HG03558 (cell line): Measurements from ENCODE around the gene CACNA1H.

Source experiments
- ATAC-seq: cut with Tn5 transposase; IDR thresholded peaks from one replicate; pipeline ENCODE4 v1.9.1; 2021; ENCODE audit warnings: moderate number of reproducible peaks; ENCODE audit not compliant: unreplicated experiment; ENCODE audit errors: extremely low read depth

CACNA1H gene

DNA sequence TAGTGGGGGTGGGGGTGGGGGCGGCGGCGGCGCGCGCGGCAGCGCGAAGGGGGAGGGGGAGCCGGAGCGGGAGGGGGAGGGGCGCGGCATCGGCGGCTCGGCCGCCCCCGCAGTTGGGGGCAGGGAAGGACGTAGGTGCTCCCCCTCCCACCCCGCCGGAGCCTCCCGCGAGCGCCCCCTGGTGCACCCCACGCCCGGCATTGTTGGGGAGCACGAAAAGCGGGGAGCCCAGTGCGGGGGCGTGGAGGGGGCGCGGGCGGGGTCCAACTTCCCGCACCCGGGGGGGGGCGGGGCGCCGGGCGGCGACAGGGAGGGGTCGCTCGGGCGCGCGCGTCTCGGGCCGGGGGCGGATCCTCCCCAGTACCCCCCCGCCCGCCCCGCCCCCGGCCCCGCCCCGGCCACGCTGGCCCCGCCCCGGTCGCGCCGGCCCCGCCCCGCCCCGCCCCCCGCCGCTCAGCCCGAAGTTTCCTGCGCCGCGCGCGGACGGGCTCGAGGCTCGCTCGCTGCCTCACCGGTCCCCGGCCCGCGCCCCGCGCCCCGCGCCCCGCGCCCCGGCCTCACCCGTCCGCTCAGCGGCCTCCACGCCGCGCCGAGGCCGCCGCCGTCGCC lies at the start of gene CACNA1H:
Gene CACNA1H, plus strand, starts transcription at position 456 of the 609 bp plus-strand sequence. CDS start 632 bp downstream, outside the sequence.
- no peak for ATAC-seq

DNA sequence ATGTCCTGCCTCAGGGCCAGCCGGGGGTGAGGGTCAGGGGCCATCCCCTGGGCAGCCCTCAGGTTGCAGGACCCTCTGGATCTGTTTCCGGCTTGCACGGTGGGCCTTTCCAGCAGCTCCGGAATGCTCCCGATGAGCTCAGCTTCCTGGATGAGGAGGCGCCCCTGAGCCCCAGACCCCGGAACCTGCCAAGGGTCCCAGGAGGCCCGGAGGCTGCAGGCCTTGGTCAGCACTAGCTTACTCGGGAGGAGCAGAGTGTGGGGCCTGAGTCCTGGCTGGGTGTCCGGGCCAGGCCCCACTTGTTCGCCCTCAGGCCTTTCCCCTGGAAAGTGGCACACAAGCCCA lies 49.3 kb upstream of the CACNA1H start:
- ATAC-seq: no peak

DNA sequence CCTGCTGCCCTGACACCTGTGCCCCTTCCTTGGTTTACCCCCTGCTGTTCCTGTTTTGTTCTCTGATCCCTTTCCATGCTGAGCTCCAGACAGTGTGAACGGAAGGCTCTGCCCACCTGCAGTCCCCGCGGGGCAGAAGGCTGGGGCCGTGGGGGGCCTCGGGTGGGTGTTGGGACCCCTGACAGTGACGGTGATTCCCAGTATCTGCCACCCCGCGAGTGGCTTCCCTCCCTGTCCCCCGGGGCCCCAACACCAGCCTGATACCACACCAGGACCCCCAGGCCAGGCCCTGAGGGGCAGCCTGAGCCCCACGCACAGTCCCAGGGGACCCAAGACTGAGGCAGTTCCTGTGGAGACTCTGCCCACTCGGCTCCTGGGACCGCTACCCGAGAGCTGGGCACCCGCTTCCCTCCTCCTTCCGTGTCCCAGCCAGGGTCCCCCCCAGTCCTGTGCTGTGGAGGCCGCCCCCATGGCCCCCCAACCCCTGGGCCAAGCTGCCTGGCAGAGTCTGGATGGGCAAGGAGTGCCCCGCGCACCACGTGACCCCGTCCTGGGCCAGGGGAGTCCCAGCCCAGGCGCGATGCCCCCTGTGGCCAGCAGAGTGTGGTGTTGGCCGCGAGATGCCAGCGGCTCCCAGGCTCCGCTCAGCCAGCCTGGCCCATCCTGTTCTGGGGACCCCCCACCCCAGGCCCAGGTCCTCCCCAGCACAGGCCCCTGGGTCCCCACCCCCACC lies 46.9 kb upstream of the CACNA1H start:
- no peak for ATAC-seq

DNA sequence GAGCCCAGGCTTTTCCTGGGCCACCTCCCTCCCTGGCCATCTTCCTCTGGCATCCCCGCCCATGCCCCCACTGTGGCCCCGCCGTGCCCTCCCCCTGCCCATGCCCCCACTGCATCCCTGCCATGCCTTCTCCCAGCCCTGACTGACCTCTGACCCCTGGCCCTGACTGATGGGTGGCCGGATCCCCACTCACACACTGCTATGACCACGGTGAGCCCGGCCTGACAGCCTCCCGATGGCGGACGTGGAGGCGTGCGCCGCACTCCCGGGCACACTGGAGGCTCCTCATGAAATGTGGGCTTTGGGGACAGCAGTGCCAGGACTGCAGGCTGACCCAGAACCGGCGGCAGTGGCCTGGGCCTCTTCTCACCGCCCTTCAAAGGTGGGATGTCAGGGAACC lies 46.2 kb upstream of the CACNA1H start:
- no peak for ATAC-seq

DNA sequence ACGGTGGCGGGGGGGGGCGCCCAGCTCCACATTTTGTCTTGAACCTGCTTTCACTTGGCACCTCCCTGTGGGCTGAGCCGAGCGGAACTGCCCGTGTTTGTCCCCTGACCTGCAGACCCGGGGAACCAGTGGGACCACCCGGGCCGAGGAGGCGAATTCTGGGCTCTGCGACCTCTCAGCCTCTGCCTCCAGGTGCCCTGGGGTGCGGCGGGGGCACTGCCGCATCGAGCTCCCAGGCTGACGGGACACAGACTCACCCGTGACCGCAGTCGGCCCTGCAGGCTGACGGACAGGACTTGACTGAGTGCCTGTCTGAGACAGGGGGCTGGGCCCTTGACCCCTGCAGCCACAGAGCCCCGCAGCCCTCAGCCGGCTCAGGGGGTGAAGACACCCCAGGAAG lies 45.8 kb upstream of the CACNA1H start:
- no peak for ATAC-seq

DNA sequence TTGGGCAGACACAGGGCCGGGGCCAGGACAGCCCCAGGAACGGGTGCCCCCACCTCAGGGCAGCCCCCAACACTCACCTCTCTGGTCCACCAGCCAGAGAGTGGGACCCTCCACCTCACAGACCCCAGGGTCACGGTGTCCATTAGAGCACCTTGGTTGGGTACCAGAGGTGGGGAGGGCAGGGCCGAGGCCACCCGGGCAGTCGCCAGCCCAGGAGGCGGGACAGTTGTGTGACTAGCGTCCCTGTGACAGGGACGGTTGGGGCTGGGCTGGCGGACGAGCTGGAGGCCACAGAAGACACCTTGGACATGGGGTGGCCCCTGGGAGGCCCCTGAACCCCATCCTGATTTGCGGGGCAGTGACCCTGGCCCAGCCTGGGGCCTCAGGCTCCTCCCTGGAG lies 45.2 kb upstream of the CACNA1H start:
- no peak for ATAC-seq

DNA sequence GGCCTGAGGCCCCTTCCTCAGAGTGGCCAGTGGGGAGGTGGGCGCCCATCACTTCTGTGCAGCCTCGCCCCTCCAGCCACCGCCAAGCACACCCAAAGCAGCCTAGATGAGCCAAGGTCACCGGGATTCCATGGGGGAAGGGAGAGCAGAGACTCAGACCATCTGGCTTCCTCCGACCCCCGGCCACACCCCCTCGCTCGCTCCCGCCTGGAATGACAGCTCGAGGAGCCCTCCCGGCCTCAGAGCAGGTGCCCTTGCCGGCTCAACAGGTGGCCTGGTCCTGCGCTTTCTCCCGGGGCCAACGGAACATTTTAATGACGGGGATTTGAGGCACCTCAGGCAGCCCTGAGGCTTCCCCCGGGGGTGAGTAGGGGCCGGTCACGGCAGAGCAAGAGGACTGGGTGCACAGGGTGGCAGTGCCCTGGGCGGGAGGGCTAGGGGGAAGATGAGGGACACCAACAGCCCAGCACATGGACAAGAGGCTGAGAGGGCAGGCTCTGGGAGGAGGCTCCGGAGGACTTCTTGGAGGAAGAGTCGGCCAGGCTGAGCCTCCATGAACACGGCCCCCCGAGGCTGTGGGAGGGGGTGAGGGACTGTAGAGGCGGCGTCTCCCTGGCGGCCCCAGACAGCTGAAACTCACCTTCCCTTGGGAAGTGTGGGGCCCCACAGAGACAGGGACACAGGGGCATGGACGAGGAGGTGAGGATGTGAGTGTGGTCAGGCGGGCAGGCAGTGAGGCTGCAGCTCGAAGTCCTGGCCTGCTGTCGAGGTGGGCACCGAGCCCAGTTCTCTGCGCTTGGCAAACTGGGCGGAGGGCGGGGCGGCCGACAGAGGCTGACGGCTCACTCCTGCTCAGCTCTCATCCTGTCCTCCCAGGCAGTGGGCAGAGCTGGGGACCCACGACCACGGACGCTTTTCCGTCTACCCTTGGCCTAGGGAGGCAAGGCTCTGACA lies 44.3 kb upstream of the CACNA1H start:
- no peak for ATAC-seq

DNA sequence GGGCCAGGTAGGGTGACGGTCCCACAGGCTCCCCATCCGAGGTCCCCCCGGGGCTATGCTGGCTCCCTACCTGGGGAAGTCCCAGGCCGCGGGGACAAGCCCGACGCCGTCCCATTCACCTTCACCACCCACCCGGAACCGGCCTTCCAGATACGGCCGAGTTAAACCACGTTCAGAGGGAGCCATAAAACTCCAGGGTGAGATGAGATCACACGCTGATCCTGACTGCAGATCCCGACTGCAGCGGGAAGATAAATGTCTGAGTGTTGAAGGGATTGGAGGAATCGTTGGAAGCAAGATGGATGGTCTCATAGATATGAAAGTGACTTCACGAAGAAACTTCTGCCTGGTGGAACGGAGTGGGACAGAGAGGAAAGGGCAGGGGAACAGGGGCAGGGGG lies 43.3 kb upstream of the CACNA1H start:
- ATAC-seq: no peak

DNA sequence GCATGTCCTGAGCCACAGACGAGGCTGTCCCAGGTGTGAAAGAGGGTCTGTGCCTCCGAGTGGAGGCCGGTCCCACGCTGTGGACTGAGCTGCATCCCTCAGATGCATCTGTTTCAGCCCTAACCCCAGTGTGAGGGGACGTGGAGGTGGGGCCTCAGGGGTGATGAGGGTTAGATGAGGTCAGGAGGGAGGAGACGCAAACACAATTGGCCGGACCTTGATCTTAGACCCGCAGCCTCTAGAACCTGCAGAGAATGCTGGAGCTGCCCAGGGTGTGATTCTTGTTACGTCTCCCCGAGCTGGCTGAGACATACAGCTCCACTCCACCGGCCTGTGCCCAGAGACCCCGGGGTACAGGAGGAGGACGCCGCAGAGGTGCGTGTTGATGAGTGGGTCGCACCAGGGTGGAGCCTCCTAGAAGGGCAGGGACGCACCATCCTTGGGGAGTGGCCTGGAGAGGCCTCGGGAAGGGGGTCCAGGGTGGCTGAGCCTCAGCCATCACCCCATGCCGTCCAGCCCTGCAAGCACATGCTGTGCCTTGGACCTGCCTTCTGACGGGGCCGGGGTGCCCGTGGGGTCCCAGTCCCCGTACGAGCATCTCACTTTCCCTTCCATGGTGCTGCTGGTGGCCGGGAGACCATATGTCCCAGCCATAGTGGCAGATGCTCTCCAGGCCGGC lies 40.3 kb upstream of the CACNA1H start:
- ATAC-seq: no peak

DNA sequence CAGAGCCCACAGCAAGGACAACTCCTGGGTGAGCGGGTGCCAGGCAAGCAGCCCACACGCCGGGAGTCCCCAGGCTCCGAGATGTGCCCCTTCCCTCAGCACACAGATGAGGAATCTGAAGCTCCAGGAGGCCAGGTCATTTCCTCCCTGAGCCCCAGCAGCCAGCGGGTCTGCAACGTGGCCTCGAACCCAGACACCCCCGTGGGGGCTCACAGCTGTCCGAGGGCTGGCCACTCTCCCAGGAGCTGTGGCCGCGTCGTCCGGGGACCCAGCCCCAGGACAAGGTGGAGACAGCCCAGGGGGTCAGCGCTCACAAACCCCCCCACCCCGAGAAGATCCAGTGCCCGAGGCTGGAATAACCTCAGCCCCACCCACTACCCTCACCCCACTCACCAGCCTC lies 39.4 kb upstream of the CACNA1H start:
- no peak for ATAC-seq

DNA sequence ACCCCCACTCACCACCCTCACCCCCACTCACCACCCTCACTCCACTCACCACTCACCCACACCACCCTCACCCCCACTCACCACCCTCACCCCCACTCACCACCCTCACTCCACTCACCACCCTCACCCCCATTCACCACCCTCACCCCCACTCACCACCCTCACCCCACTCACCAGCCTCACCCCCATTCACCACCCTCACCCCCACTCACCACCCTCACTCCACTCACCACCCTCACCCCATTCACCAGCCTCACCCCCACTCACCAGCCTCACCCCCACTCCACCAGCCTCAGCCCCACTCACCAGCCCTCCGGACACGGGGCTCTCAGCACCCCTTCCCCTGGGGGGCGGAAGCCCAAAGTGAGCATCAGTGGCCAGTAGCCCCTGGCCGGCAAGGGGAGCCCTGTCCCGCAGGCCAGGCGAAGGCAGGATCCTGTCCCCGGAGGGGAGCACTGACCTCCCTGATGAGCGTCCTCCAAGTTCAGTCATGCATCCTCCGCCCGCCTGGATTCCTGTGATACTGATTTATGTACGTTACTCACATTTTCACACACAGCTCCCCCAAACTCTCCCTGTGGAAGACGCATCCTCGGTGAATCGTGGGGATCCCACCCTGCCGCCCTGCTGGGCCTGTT lies 38.9 kb upstream of the CACNA1H start:
- no peak for ATAC-seq

DNA sequence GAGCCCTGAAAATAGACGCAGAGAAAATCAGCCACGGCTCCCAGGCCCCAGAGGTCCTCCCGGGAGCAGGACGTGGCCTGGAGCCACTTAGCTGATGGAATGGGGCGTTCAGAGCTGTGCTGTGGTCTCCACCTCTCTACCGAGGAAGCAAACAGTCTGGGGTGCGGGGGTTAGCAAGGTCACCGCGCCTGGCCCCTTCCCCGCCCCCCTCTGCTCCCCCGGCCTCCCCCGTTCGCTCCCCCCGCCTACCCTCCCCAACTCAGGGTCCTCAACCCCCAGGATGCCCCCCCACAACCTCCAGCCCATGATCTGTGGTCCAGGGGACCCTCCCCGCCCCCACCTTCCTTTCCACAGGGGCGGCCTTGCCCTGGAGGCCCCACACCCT lies 36.2 kb upstream of the CACNA1H start:
- ATAC-seq: no peak

DNA sequence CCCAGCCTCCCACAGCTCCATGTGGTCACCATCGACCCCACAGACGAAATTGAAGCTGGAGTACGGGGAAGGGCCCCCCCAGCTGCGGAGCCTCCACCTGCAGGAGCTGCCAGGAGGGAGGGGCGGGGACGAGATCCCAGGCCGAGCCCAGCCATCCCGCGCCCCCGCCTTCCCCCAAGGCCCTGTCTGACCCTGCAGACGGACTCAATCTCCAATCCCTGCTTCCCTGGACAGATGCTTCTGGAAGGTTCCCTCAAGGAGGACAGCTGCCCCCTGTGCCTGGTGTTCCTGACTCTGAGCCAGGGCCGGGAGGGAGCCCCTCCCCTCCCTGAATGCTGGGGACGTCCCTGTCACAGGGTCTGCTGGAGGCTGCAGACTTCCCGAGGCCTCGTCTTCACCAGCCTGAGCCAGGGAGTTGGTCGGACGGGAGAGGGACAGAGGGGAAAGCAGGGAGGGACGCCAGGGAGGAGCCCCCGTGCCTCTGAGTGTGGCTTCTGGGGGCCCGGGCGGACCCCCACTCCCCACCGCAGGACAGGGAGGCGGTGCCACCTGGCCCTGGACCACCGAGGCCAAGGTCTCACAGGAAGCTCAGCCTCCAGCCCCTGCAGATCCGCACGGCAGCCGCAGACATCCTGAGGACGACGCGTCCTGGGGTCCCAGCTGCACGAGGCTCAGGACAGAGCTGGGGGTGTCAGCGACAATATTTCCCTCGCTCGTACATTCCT lies 35.6 kb upstream of the CACNA1H start:
- no peak for ATAC-seq

DNA sequence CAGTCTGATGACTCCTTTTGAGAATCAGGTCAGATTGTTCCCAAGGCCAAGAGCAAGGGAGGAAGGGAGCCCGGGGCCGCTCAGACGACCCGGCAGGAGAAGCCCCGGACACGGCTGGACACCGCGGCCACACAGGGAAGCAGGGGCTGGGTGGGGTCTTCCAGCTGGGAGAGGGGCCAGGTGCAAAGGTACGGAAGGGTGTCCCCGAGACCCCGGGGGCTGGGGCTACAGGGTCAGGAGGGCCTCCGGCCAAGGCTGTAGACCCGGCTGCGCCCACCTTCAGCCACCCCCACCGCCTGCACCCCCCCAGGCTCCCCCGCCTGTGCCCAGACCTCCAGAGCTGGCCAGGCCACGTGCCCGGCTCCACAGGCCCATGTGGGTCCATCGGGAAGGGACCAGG lies 35.0 kb upstream of the CACNA1H start:
- no peak for ATAC-seq

DNA sequence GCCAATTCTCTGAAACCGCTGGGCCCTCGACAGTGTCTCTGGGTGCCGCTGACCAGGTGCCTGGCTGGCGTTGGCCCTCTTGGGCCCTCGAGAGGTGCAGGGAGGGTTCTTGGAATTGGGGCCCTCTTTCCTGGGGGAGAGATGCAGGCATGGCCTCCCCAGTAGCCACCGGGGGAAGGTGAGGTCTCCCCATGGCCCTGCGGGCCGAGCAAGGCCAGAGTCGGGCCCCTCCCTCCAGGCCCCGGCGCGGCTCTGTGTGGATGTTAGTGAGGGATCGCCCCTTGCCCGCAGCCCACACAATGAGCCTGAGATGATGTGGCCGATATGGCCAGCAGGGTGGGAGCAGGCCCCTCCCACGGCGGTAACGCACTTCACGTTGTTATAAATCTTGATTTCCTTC lies 33.8 kb upstream of the CACNA1H start:
- ATAC-seq: no peak

DNA sequence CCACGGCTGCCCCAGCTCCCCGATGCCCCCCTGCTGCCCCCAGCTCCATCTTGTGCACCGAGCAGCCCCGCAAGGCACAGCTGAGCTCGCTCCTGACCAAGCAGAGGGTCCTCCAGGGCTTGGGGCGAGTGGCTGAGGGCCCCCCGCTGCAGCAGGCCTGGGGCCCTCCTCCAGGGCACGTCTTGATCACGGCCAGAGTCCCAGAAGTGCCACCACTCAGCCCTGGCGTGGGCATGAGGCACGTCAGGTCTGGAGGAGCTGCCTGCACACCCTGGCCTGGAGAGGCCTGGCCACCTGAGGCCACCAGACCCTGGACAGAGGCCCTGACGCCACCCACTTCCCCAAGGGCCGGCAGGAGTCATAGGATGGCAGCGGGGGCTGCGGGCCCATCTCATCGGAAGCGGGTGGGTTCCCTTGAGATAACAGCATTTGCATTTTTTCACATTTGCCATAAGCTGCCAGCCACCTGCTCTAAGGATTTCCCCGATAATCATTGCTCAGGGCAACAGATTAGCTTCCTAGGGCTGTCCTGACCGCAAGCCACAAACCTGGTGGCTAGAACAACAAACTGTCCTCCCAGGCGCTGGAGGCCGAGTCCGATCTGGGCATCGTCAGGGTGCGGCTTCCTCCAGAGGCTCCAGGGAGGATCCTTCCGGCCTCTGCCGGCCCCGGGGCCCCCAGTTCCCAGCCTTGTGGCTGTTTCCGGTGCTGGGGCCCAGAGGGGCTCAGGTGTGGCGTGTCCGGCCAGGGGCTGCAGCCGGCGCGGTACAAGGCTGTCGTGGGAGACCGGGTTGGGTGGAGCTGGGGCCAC lies 32.9 kb upstream of the CACNA1H start:
- ATAC-seq: no peak

DNA sequence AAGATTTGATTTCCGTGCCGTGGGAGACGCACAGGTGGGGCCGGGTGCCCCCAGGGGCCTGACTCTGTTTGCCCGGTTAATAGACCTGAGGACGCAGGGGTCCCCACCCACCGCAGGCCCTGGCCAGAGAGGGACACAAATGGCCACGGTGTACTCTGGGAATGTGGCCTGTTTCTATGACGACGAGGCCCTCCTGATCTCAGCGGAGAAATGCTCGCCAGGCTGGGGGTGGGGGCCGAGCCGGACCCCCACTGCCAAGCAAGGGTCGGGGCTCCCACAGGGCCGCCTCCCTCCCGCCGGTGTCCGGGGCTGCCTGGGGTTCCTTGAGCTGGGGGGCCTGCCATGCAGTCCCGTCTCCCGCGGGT lies 32.3 kb upstream of the CACNA1H start:
- no peak for ATAC-seq

DNA sequence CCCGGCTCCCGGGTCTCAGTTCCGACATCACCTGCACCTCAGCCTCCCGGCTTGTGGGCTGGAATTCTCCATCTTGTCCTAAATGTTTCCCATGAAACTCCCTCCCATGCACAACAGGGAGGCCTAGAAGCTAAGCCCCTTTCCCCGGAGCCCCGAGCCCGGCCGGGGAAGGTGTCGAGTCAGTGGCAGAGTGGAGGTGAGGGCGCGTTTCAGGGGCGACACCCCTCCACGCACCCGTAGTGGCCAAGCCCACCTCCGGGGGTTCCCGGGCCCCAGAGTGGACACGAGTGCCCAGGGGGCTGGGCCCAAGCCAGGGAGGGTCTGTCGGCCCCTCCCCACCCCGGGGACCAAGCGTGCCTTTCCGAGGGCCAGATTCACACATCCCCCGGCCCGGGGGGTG lies 31.9 kb upstream of the CACNA1H start:
- no peak for ATAC-seq
